BJ (cell line): Measurements from ENCODE around the gene NFAT5. TPM values are rescaled to one million over a fixed set of nuclear protein-coding genes. Genes with fewer than 3 reads are reported as not detected.

Experiments used
- CTCF ChIA-PET: fragments of 350-600 bp; formaldehyde crosslinking; extraction: SDS; loops from one replicate; lab custom pipeline; 2021; ENCODE audit warnings: antibody characterized with exemption, inconsistent platforms; lab: Yijun Ruan, JAX
- POLR2A ChIA-PET: fragments of 300-600 bp; sonication (Branson Sonifier 250); formaldehyde crosslinking; extraction: SDS; loops from one replicate; lab custom pipeline; 2021; ENCODE audit warnings: antibody characterized with exemption; lab: Charles Lee
- DNase-seq: peaks from one replicate; pipeline ENCODE4 v3.0.0-alpha.2; 2011; ENCODE audit warnings: low read depth
- H3K27me3 ChIP-seq: 2 replicates; pipeline ENCODE4 v1.6.0; 2011; ENCODE audit warnings: low read length; ENCODE audit not compliant: control insufficient read depth, insufficient read depth
- H3K36me3 ChIP-seq: 2 replicates; pipeline ENCODE4 v1.5.1; 2011; ENCODE audit warnings: low read length; ENCODE audit not compliant: control insufficient read depth, insufficient read depth
- H3K4me3 ChIP-seq: 2 replicates; pipeline ENCODE4 v1.5.1; 2011; ENCODE audit warnings: low read depth, mild to moderate bottlenecking, control low read depth, low read length
- CTCF ChIP-seq: IDR thresholded peaks from 2 replicates; pipeline ENCODE4 v1.5.1; 2011; ENCODE audit warnings: low read depth, mild to moderate bottlenecking, control low read depth, inconsistent platforms, low read length, moderate library complexity; ENCODE audit not compliant: insufficient read depth
- polyA plus RNA-seq: library from polyadenylated mRNA; depleted of rRNA; stranded (reverse); fragments of >200 nt; gene quantifications from 2 replicates; pipeline ENCODE4 v1.2.3, GENCODE V29; 2011

The NFAT5 gene
- polyA plus RNA-seq, 1 experiment, result 29.6 TPM

DNA sequence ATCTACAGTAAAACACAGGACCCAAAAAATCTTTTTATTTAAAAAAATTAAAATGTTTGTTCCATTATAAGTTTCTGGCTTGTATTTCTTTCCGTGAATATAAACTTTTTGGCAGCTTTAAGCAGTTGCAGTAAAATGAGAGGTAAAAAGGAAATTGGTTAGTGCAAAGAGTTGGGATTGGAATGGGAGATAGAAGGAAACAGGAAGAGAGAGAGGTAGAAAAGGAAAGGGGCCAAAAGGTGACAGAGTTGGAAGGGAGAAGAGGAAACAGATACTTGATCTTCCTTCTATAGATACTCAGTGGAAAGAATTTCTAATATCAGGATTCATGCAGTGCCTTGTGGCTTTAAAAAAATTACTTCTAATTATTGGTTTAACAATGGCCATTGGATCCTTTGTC, 97.1 kb downstream of the NFAT5 start:
- ChIA-PET CTCF (no interaction called here), POLR2A (no interaction called here)
- TF ChIP-seq CTCF, result no peak

DNA sequence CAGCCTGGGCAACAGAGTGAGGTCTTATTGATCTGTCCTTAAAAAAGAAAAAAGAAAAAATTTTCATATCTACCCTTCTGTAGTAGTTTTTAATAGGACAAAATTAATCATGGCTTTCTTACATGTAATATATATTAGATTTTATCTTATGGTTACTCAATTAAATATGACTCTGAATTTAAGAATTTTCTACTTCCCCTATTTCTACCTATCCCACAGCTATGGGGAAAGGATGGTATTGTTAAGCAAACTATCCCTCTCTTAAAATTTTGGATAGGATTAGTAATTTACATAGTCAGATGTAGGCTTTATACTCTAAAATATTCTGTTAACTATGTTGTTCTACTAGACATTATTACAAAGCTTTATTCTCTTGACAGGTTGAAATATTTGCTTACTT, 98.1 kb downstream of the NFAT5 start:
- H3K4me3 ChIP-seq, result no peak overlapping the region
- H3K27me3 ChIP-seq, result no peaks in the 10 kb centered on the region
- no peak for DNase-seq
- POLR2A ChIA-PET, result no interaction called here
- peaks cover 7% of the 10 kb centered on the region for H3K36me3 ChIP-seq
- CTCF ChIA-PET, result interaction anchor here (1.0 kb wide), 1 partner anchor 10 kb away, joined by 3 read pairs; no protein-coding TSS in a partner anchor
- TF ChIP-seq CTCF, result no peak

More for the DNA sequence above, 97.1 kb downstream of the NFAT5 start:
- Histone ChIP-seq H3K36me3 (peaks cover 9% of the 10 kb centered on the region), H3K4me3 (no peak overlapping the region), H3K27me3 (no peaks in the 10 kb centered on the region)
- DNase-seq, result no peak

DNA sequence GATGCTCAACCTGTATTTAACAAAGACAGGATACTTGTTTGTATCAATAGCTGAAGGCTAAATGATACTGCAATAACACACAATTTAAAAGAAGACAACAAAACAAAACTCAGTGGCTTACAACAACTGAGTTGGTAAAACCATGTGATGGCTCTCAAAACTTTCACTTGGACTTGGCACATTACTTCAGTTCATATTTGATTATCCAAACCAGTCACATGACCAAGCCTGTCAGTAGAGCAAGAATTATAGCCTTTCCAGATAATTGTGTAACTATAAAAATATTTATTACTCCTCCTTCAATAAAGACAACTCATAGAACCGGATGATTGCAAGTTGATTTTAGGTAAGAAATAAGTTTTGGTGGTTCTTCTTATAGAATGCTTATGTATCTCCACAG, 103.8 kb downstream of the NFAT5 start:
- POLR2A ChIA-PET, result no interaction called here
- no peak for DNase-seq
- Histone ChIP-seq H3K36me3 (peaks cover 8% of the 10 kb centered on the region), H3K4me3 (no peak overlapping the region), H3K27me3 (no peaks in the 10 kb centered on the region)
- CTCF ChIA-PET, result interaction anchor here (1.0 to 1.6 kb wide), 2 partner anchors 11 to 15 kb away, joined by 3 to 6 read pairs; no protein-coding TSS in a partner anchor
- TF ChIP-seq CTCF, result no peak

- Histone ChIP-seq H3K4me3 (no peak overlapping the region), H3K27me3 (no peaks in the 10 kb centered on the region), H3K36me3 (peaks cover 10% of the 10 kb centered on the region)
- no peak for TF ChIP-seq CTCF
- POLR2A ChIA-PET, result no interaction called here
- no peak for DNase-seq
- CTCF ChIA-PET, result no interaction called here
Measured at GRCh38 chr16:69672315-69672997, 106.7 kb downstream of the NFAT5 start.

DNA sequence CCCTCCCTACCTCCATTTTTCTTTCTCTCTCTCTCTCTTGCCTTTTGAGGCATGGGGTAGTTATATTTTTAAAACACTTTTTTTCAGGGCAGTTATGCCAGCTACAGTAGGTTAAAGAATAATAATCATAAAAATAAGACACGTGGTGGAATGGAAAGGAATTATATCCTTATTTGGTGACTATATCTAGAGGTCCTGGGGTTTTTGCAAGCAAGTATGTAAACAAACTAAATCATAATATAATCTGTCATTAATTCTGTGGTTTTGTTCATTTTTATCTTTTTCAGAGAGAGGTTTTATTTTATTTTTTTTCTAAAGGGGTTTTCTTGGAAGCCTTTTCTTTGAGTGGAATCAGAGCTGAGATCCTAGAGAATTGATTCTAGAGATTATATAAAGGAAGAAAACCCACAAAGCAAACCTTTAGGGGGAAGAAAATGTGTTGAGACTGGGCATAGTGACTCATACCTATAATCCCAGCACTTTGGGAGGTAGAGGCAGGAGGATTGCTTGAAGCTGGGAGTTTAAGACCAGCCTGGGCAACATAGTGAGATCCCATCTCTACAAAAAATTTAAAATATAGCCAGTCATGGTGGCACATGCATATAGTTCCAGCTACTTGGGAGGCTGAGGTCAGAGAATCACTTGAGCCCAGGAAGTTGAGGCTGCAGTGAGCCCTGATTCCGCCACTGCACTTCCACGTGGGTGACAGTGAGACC, 107.4 kb downstream of the NFAT5 start:
- TF ChIP-seq CTCF, result no peak
- ChIA-PET POLR2A (no interaction called here), CTCF (no interaction called here)
- Histone ChIP-seq H3K36me3 (peaks cover 10% of the 10 kb centered on the region), H3K27me3 (no peaks in the 10 kb centered on the region), H3K4me3 (no peak overlapping the region)
- DNase-seq, result no peak
